ENCODE data around the gene MYL2. TPM values are rescaled to one million over a fixed set of nuclear protein-coding genes. Genes with fewer than 3 reads are reported as not detected.

Gene MYL2
- total and polyA plus RNA-seq, 2 experiments from 2014 or later, result not detected

GRCh38 chr12:110921262-110921661, 883 bp upstream of the MYL2 start:
- DNase-seq (ENCODE audit: low spot score) (no peak), ATAC-seq (no peak)
- no peaks in the 10 kb centered on the region for H3K27me3 ChIP-seq (ENCODE audit: insufficient read depth)
- no peaks in the 10 kb centered on the region for H3K36me3 ChIP-seq (ENCODE audit: insufficient read depth)
- Mint-ChIP-seq H3K27ac (peak overlapping the region; percentile 17; the same call in 1 of the 2 replicates), H3K9me3 (no peaks in the 10 kb centered on the region), H3K27me3 (ENCODE audit: insufficient read depth, low read depth, poor library complexity) (peaks cover 14% of the 10 kb centered on the region), H3K36me3 (ENCODE audit: low read depth) (no peaks in the 10 kb centered on the region), H3K4me1 (peaks cover 35% of the 10 kb centered on the region), H3K4me3 (no peak overlapping the region; the same call in 2 of the 3 replicates)
- TF ChIP-seq, protein P1, sequence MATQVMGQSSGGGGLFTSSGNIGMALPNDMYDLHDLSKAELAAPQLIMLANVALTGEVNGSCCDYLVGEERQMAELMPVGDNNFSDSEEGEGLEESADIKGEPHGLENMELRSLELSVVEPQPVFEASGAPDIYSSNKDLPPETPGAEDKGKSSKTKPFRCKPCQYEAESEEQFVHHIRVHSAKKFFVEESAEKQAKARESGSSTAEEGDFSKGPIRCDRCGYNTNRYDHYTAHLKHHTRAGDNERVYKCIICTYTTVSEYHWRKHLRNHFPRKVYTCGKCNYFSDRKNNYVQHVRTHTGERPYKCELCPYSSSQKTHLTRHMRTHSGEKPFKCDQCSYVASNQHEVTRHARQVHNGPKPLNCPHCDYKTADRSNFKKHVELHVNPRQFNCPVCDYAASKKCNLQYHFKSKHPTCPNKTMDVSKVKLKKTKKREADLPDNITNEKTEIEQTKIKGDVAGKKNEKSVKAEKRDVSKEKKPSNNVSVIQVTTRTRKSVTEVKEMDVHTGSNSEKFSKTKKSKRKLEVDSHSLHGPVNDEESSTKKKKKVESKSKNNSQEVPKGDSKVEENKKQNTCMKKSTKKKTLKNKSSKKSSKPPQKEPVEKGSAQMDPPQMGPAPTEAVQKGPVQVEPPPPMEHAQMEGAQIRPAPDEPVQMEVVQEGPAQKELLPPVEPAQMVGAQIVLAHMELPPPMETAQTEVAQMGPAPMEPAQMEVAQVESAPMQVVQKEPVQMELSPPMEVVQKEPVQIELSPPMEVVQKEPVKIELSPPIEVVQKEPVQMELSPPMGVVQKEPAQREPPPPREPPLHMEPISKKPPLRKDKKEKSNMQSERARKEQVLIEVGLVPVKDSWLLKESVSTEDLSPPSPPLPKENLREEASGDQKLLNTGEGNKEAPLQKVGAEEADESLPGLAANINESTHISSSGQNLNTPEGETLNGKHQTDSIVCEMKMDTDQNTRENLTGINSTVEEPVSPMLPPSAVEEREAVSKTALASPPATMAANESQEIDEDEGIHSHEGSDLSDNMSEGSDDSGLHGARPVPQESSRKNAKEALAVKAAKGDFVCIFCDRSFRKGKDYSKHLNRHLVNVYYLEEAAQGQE (IDR thresholded peaks at IDR 0.05; ENCODE audit: unreplicated experiment), result no peak
- TF ChIP-seq EZH2 (IDR thresholded peaks at IDR 0.05; ENCODE audit: low read depth, unreplicated experiment) (no peak), ZNF331 (CRISPR knock-in tag; IDR thresholded peaks at IDR 0.05; ENCODE audit: low read depth) (no peak), NANOG (IDR thresholded peaks at IDR 0.05; ENCODE audit: borderline replicate concordance) (no peak), ZNF462 (CRISPR knock-in tag; IDR thresholded peaks at IDR 0.05) (no peak), ZNF114 (CRISPR knock-in tag; IDR thresholded peaks at IDR 0.05) (no peak), STAT1 (IDR thresholded peaks at IDR 0.05; ENCODE audit: unreplicated experiment) (no peak), CREB1 (CRISPR knock-in tag; IDR thresholded peaks at IDR 0.05; ENCODE audit: low read depth) (no peak), EZH2phosphoT487 (IDR thresholded peaks at IDR 0.05; ENCODE audit: unreplicated experiment) (no peak), JUNB (IDR thresholded peaks at IDR 0.05; ENCODE audit: unreplicated experiment) (no peak), POLR2AphosphoS5 (IDR thresholded peaks at IDR 0.05; ENCODE audit: low read depth) (no peak), CTCF (conservative IDR thresholded peaks at IDR 0.05; ENCODE audit: low read depth in 2 of 2) (no peak)
- TF ChIP-seq, protein P2, sequence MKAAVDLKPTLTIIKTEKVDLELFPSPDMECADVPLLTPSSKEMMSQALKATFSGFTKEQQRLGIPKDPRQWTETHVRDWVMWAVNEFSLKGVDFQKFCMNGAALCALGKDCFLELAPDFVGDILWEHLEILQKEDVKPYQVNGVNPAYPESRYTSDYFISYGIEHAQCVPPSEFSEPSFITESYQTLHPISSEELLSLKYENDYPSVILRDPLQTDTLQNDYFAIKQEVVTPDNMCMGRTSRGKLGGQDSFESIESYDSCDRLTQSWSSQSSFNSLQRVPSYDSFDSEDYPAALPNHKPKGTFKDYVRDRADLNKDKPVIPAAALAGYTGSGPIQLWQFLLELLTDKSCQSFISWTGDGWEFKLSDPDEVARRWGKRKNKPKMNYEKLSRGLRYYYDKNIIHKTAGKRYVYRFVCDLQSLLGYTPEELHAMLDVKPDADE (IDR thresholded peaks at IDR 0.05), result no peak
- H3K9me2 ChIP-seq (ENCODE audit: insufficient read depth), result no peaks in the 10 kb centered on the region
- peaks cover 20% of the 10 kb centered on the region for H3K4me1 ChIP-seq (ENCODE audit: insufficient read depth)
- H3K79me2 ChIP-seq (replicated peaks; ENCODE audit: insufficient read depth), result no peaks in the 10 kb centered on the region
- no peaks in the 10 kb centered on the region for H4K20me1 ChIP-seq (replicated peaks; ENCODE audit: insufficient read depth)
- no peak overlapping the region for H3K27ac ChIP-seq (ENCODE audit: low read depth)
- no peak overlapping the region for H3K4me2 ChIP-seq
- no peak overlapping the region for H2AFZ ChIP-seq
- H3K4me3 ChIP-seq, result no peak overlapping the region
- no peaks in the 10 kb centered on the region for H3F3A ChIP-seq (replicated peaks; ENCODE audit: low read depth)
